Posterior vena cava (tissue), 2 donors: Measurements from ENCODE around the gene PPP1R14D. TPM values are rescaled to one million over a fixed set of nuclear protein-coding genes. Genes with fewer than 3 reads are reported as not detected.

Source experiments
- DNase-seq: peaks from one replicate; pipeline ENCODE4 v3.0.0-alpha.2; 2020; ENCODE audit warnings: low spot score
- intact Hi-C, 2 donors: fragments of 100-400 bp; cut with DNase I; formaldehyde crosslinking; loops; one replicate each; pipeline versions ENCODE4 v1.14.1 to v1.14.2; 2022 to 2023
- total RNA-seq, 2 donors: library from RNA; stranded (reverse); fragmentation: NEBNext Ultra II Directional; extraction: Animal tissue kit (Norgen Biotek cat#: 25700); gene quantifications; one replicate each; pipeline ENCODE4 v1.2.1, GENCODE V29; 2021
- donor health status: DM: yes; HTN: yes; CAD: no.
- donor health status: DM: yes; HTN: yes; CAD: no.

The PPP1R14D gene
- total RNA-seq, 2 donors from 2014 or later = not detected

DNA sequence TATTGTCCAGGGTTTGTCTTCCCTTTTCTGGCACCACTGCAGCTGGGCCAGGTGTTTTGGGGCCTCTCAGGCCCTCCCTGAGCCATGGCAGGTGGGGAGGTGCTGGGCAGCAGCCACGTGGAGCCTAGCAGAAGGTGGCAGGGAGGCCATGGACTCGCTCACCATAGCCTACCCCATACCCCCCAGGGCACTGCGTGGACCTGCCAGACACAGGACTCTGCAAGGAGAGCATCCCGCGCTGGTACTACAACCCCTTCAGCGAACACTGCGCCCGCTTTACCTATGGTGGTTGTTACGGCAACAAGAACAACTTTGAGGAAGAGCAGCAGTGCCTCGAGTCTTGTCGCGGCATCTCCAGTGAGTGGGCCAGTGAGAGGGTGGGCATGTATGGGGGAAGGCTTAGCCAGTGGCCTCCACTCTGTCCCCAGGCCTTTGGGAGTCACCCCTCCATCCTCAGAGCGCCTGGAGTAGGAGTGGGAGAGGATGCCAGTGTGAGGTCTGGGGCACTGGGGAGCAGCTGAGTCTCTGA is 27.3 kb upstream of the PPP1R14D start:
- DNase-seq = peak; percentile 63
- intact Hi-C loops = loop anchor here in 1 of 2 donors (5.0 kb wide), 2 partner anchors 37 to 327 kb away; partner anchors contain the start of gene VPS18

DNA sequence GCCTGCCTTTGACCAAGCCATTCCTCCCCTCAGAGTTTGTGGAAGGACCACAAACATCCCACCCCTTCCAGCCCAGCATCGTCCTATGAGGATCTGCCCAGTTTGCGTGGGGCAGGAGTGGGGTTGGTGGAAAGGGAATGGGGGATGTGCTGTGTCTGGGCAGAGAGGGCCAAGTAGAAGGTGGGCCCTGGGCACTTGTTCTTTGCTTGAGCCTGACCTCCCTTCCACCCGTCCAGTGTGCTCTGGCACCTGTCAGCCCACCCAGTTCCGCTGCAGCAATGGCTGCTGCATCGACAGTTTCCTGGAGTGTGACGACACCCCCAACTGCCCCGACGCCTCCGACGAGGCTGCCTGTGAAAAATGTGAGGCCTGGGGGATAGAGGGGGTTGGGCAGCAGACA is 25.7 kb upstream of the PPP1R14D start:
- peak; percentile 55 for DNase-seq

DNA sequence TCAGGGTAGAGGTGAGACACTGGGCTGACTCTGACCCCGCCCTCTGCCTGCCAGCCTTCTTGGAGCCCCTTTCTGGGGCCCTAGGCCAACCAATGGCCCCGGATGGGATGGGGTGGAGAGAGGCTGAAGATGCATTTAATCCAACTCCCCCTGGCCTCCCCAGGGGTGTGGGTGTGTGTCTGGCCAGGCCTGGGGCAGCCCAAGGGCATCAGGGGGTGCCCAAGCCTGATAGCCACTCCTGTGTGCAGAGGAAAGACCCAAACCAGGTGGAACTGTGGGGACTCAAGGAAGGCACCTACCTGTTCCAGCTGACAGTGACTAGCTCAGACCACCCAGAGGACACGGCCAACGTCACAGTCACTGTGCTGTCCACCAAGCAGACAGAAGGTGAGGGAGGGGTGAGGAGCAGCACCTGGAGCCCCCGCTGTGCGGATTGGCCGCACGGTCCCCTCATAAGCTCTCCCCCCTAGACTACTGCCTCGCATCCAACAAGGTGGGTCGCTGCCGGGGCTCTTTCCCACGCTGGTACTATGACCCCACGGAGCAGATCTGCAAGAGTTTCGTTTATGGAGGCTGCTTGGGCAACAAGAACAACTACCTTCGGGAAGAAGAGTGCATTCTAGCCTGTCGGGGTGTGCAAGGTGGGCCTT is 24.9 kb upstream of the PPP1R14D start:
- DNase-seq = peak; percentile 61
- intact Hi-C loops = no loop called here

More for the DNA sequence above, 25.7 kb upstream of the PPP1R14D start:
- intact Hi-C loops = no loop called here

DNA sequence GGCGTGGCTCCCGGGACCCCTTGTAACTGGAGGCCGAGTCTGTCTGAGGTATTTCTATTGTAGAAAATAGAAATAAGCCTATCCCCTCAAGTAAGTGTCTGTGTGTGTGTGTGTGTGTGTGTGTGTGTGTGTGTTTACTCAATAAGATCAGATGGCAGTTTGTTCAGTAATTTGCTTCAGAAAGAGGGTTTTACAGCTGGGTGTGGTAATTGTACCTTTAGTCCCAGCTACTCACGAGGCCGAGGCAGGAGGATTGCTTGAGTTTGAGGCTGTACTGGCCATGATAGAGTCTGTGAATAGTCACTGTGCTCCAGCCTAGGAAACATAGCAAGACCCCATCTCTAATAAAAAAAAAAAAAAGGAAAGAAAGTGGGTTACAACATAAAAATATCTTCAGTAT is 24.0 kb upstream of the PPP1R14D start:
- intact Hi-C loops = no loop called here

DNA sequence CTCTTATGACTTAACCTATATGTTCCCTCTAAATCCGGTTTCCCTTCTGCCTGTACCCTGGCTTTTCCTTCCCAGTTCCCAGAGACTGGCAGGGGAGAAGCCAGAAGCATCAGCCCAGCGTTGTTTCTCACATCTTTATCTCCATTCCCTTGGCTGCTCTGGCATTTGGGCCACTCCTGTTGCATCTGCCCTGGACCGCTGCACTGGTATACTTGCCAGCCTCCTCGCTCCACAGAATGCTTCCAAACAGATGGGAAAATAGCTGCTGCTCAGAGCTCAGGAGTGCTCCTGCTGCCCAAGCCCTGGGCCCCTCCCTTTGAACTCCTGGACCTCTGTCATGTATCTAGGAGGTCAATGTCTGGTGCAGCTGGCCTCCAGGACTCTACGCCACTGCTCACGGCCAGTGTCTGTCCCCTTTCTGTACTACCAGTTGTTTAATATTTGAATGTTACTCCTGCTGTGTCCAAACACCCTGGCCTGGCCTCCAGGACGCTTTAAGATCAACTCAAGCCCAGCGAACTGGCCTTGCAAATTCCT is 22.1 kb upstream of the PPP1R14D start:
- DNase-seq = peak; percentile 36
- intact Hi-C loops = no loop called here

More for the DNA sequence above, 24.0 kb upstream of the PPP1R14D start:
- DNase-seq = peak; percentile 41

DNA sequence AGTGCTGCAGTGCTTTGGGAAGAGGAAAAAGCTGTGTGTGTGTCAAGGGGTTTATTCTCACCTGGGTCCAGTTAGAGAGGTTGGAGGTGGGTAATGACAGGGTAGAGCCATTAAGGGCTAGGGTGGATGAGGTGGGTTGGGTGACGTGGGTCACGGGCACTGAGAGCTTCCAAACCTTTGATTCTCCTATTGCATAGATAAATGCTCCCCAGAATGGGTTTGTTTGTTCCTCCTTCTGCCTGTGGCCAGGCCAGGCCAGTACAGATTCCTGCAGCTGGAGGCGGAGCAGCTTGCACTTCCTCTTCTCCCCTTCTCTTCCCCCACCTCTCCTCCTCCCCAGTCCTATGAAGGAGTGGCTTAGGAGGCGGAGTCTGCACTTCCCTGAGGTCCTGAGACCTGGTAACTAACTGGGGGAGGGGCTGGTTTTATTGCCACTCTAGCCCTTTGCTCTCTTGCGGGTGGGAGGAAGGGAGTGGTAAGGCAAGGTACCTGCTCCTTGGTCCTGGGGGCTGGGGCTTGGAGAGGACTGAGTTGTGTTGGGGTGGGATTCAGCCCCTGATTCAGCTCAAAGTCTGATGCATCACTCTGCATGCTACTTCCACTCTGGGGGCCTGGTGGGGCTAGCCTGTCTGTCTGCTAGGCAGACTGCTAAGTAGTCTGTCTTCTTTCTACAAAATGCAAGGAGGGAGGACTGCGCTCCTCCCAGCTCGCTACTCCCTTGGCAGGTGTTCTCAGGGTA is 18.9 kb upstream of the PPP1R14D start:
- intact Hi-C loops = no loop called here
- DNase-seq = peak; percentile 83

DNA sequence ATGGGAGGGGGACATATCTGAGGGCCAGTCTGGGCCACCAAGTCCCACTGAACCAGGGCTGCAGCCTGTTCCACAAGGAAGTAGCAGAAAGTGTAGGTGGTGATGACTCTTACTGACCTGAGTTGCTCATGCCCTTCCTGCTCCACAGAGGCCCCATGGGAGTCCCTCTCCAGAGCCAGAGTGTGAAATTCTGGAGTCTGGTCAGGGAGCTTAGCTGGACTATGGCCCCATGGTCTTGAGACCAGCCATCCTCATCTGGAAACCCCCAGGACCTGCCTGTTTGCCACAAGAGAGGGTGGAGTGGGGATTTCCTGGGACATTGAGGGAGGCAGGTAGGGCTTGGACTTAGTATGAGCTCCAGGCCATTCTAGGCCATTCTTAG is 18.3 kb upstream of the PPP1R14D start:
- DNase-seq = peak; percentile 32

DNA sequence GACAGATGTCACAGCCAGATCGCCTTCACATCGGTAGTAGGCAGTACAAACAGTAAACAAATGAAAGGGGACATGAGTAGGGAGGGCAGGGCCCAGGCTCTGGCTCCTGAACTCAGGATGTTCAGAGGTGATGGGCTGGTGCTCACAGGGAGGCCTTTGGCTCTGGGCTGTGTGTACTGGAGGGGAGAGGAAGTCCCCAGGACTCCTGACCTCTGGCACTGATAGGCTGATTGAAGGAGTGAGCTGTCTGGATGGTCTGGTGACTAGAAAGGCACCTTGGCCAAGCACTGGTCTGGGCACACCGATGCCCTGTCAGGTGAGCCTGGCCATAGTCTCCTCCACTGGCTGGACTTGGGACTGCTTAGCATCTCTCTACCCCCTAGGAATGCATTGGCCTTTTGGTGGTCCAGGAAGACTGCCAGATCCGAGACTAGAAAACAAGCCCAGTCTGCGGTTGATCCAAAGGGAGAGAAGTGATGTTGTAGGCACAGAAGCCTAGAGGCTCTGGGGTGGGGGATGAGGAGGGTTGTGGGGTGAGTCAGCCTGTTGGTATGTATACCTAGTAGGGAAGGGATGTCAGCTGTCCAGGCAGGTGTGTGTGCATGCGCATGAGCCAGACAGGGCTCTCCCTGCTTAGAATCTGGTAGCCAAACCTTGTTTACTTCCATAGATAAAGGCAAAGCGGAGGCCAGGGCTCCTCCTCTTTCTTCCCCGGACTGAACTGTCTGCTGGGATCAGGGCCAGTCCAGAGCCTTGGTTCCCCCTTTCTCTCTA is 17.2 kb upstream of the PPP1R14D start:
- intact Hi-C loops = no loop called here
- peak; percentile 43 for DNase-seq

More for the DNA sequence above, 18.3 kb upstream of the PPP1R14D start:
- intact Hi-C loops = no loop called here

DNA sequence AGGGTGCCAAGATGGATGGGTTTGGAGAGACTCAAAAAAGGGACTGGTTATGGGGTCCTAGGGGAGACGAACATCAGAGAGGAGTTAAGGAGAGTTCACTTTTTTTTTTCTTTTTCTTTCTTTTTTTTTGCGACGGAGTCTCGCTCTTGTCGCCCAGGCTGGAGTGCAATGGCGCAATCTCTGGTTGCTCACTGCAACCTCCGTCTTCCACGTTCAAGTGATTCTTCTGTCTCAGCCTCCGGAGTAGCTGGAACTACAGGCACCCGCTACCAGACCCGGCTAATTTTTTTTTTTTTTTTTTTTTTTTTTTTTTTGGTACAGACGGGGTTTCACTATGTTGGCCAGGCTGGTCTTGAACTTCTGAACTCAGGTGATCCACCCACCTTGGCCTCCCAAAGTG is 16.5 kb upstream of the PPP1R14D start:
- DNase-seq = no peak
- intact Hi-C loops = no loop called here

DNA sequence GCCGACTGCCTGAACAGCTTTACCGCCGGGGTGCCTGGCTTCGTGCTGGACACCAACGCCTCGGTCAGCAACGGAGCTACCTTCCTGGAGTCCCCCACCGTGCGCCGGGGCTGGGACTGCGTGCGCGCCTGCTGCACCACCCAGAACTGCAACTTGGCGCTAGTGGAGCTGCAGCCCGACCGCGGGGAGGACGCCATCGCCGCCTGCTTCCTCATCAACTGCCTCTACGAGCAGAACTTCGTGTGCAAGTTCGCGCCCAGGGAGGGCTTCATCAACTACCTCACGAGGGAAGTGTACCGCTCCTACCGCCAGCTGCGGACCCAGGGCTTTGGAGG is 16.2 kb upstream of the PPP1R14D start:
- intact Hi-C loops = no loop called here
- DNase-seq = no peak

DNA sequence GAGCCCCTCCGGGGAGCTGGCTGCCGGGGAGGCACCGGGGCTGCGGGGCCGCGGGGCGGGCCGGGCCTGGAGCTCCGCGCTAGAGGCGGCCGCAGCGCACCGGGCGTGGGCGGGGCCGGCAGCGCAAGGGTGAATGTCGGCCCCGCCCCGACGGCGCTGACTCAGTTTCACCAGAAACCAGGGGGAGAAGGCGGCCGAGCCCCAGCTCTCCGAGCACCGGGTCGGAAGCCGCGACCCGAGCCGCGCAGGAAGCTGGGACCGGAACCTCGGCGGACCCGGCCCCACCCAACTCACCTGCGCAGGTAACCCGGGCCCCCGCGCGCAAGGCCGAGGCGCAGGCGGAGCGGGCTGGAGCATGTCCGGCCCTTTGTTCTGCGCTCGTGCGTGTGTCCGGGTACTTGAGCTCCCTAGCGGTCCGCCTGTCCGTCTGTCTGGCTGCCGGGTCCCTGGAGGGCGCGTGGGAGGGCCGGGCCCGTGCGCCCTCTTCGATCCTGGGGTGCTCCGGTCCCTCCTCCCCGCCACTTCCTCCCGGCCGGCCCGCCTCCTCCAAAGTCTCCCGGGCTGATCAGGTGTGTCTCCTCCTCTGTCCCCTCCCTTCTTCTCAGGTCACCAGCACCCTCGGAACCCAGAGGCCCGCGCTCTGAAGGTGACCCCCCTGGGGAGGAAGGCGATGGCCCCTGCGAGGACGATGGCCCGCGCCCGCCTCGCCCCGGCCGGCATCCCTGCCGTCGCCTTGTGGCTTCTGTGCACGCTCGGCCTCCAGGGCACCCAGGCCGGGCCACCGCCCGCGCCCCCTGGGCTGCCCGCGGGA is 15.6 kb upstream of the PPP1R14D start, which contains the start of gene SPINT1:
TSS of gene SPINT1 (plus strand) at position 164 of the 811 bp plus-strand sequence. CDS start at position 671, 507 bp downstream.
- intact Hi-C loops = no loop called here
- no peak for DNase-seq

DNA sequence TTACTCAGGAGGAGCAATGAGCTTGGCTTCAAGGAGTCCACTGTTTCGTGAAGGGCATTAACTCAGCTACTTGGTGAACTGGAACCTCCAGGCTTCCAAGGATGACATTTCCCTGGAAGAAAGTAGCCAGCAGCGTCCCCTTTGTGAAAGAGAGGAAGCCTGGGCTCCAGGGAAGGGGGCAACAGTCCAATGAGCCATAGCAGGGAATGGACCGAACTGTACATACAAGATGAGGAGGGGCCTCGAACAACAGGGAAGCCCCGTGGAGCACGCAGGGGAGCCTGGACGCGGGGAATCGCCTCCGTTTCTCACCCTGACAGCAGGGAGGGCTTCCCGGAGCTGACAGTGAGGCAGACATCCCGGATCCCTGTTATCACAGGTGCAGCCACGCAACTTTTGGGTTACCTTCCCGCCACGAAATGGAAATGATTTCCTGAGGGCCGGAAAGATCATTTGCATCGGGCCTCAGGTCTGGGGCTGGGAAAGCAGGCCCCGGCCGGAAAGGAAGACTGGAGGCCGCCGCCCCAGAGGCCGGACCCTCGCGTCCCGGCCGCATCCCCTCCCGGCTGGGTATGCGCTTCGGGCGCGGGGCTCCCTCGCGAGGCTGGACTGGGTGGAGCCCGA is 14.9 kb upstream of the PPP1R14D start:
- no peak for DNase-seq
- intact Hi-C loops = no loop called here

DNA sequence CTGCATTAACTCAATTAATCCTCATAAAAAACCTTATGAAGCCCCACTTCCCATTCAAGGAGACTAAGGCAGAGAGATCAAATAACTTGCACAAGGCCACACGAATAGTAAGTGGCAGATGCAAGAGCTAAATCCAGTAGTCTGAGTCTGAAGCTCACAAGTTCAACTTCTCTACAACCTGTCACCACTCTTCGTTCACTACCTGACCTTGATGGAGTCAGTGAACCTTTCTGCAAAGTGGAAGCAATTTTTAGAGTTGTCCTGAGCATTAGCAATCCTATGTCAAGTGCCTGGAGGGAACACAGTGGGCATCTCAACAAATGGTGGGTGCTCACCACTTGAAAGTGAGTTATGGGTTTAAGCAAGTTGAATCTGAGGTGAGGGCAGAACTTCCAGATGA is 13.2 kb upstream of the PPP1R14D start:
- intact Hi-C loops = no loop called here

DNA sequence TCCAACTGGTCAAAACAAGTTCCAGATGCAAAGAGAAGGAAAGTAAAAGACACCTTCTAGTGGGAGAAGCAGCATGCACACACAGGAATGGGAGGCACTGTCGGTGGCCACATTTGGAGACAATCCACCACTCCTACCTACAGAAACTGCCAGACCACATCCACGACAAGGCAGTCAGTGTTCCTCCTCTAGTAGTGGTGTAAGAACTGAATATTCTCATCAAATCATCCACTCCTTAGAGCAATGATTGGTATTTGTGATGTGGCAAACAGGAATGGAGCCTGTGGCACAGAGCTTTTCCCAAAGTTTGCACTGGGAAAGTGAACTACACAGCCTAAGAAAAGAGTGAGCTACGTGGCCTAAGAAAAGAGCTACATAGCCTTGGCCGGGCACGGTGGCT is 10.2 kb upstream of the PPP1R14D start:
- intact Hi-C loops = no loop called here
- DNase-seq = no peak

More for the DNA sequence above, 13.2 kb upstream of the PPP1R14D start:
- no peak for DNase-seq

DNA sequence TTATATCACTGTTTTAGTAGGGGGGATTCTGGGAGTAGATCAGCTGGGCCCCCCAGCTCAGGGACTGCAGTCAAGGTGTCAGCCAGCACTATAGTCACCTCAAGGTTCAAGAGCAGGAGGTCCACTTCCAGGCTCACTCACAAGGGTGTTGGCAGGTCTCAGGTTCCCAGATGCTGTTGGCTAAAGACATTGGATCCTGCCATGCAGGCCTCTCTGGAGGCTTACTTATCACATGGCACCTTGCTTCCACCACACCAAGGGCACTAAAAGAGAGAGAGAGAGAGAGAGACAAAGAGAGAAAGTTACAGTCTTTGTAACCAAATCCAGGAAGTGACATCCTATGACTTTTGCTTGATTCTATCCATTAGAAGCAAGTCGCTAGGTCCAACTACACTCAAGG is 7.5 kb upstream of the PPP1R14D start:
- intact Hi-C loops = no loop called here
- no peak for DNase-seq

DNA sequence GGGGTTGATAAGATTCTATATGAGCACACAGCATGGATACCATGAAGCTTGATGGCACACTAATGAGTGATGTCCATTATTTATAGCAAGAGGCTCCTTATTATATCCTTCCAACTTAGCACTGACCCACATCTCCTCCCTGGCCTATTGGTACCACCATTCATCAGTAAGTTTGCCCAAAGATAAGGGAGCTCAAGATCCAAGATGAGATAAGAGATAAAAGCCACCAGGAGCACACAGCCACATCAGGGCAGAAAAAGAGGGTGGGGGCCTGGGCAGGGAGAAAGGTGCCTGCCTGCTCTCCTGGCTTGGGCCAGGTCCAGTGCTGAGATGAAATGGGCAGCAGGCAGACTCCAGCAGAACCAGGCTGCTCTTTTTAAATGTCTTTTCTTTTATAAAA is 4.4 kb upstream of the PPP1R14D start:
- no peak for DNase-seq
- intact Hi-C loops = no loop called here

DNA sequence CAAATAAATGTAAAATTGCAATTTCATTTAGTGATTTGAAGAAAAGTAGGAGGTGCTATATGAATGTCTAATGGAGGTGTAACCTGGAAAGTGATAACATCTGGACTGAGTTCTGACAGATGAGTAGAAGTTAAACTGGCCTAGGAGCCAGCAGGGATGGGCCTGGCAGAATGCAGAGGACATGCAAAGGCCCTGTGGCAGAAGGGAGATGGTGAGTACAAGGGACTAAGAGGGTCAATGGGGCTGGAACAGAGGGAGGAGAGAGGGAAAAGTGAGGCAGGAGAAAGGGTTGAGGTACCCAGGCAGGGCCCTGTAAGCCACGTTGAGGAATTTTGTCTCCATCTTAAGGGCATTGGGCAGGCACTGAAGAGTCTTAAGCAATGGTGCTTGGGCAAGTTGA is 3.4 kb upstream of the PPP1R14D start:
- intact Hi-C loops = no loop called here
- no peak for DNase-seq

DNA sequence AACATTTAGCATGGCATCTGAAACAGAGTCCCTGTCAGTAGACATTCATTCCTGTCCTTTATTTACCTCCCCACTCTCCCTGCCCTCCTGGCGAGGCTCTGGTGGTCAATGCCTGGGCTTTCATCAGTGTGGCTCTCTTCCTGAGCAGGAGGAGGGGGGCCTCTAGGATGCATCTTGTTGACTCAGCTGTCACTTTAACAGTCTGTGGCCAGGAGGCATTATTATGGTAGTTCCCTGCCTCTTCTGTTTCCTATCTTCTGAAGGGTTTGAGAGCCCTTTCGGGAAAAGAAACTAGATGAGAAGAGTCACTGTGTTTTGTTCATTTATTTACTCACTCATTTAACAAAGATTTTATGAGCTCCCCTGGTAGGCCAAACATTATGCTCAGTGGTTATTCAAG is 2.4 kb upstream of the PPP1R14D start:
- intact Hi-C loops = no loop called here
- DNase-seq = no peak
